GM19397 (cell line): ENCODE data around the gene DTL.

Experiments
- ATAC-seq: cut with Tn5 transposase; IDR thresholded peaks from one replicate; pipeline ENCODE4 v1.9.1; 2021; ENCODE audit warnings: mild to moderate bottlenecking, moderate library complexity; ENCODE audit not compliant: unreplicated experiment

The DTL gene

GRCh38 chr1:212082765-212083406 lies 47.3 kb downstream of the DTL start:
- no peak for ATAC-seq

GRCh38 chr1:212089560-212090163 lies 54.1 kb downstream of the DTL start:
- no peak for ATAC-seq

- no peak for ATAC-seq
These were observed 56.0 kb downstream of the DTL start for GRCh38 chr1:212091438-212092121.

GRCh38 chr1:212097360-212097759 lies 61.8 kb downstream of the DTL start:
- ATAC-seq: no peak

GRCh38 chr1:212098310-212098709 lies 62.8 kb downstream of the DTL start:
- no peak for ATAC-seq

GRCh38 chr1:212098771-212099170 lies 63.2 kb downstream of the DTL start:
- no peak for ATAC-seq

GRCh38 chr1:212101251-212101650 lies 65.7 kb downstream of the DTL start:
- ATAC-seq: no peak

- no peak for ATAC-seq
These were observed 66.2 kb downstream of the DTL start for GRCh38 chr1:212101735-212102134.

GRCh38 chr1:212104586-212105325 lies 69.2 kb downstream of the DTL start:
- no peak for ATAC-seq

- no peak for ATAC-seq
These were observed 70.8 kb downstream of the DTL start for GRCh38 chr1:212106286-212106792.

GRCh38 chr1:212107481-212107880 lies 71.9 kb downstream of the DTL start:
- no peak for ATAC-seq

- ATAC-seq: no peak
These were observed 72.6 kb downstream of the DTL start for GRCh38 chr1:212108187-212108586.

GRCh38 chr1:212108981-212109380 lies 73.4 kb downstream of the DTL start:
- no peak for ATAC-seq

- no peak for ATAC-seq
These were observed 74.2 kb downstream of the DTL start for GRCh38 chr1:212109728-212110127.

- no peak for ATAC-seq
These were observed 75.1 kb downstream of the DTL start for GRCh38 chr1:212110617-212111016.

GRCh38 chr1:212111536-212111935 lies 76.0 kb downstream of the DTL start:
- ATAC-seq: no peak

GRCh38 chr1:212113706-212114105 lies 78.2 kb downstream of the DTL start:
- ATAC-seq: no peak

GRCh38 chr1:212118167-212118871 lies 82.8 kb downstream of the DTL start:
- no peak for ATAC-seq

GRCh38 chr1:212118872-212119260 lies 83.3 kb downstream of the DTL start:
- ATAC-seq: no peak

GRCh38 chr1:212119397-212119837 lies 83.9 kb downstream of the DTL start:
- no peak for ATAC-seq

- ATAC-seq: no peak
These were observed 84.3 kb downstream of the DTL start for GRCh38 chr1:212119863-212120262.
